Hepatocyte (in vitro differentiated cells): ENCODE results near the gene P2RY2. TPM values are rescaled to one million over a fixed set of nuclear protein-coding genes. Genes with fewer than 3 reads are reported as not detected.

Source experiments
- DNase-seq: peaks from one replicate; pipeline ENCODE4 v3.0.0-alpha.2; 2016; ENCODE audit warnings: low spot score
- H2AFZ ChIP-seq: fragments of 200-600 bp; sonication (generic); 2 replicates; pipeline ENCODE4 v1.6.0; 2016; ENCODE audit warnings: antibody characterized with exemption, mild to moderate bottlenecking
- H3K27ac ChIP-seq: fragments of 200-600 bp; sonication (generic); 2 replicates; pipeline ENCODE4 v1.5.1; 2016; ENCODE audit warnings: mild to moderate bottlenecking
- H3K27me3 ChIP-seq: fragments of 200-600 bp; sonication (generic); 2 replicates; pipeline ENCODE4 v1.6.1; 2016
- H3K36me3 ChIP-seq: fragments of 200-600 bp; sonication (generic); replicated peaks from 2 replicates; pipeline ENCODE4 v1.5.1; 2016; ENCODE audit warnings: low read depth; ENCODE audit not compliant: insufficient read depth
- H3K4me1 ChIP-seq: fragments of 200-600 bp; sonication (generic); 2 replicates; pipeline ENCODE4 v1.5.1; 2016; ENCODE audit warnings: mild to moderate bottlenecking, moderate library complexity; ENCODE audit not compliant: insufficient read depth
- H3K4me2 ChIP-seq: fragments of 200-600 bp; sonication (generic); 2 replicates; pipeline ENCODE4 v1.6.0; 2016
- H3K4me3 ChIP-seq: fragments of 200-600 bp; sonication (generic); 2 replicates; pipeline ENCODE4 v1.5.1; 2016; ENCODE audit warnings: mild to moderate bottlenecking
- H3K79me2 ChIP-seq: fragments of 200-600 bp; sonication (generic); 2 replicates; pipeline ENCODE4 v1.6.0; 2017; ENCODE audit warnings: mild to moderate bottlenecking
- H3K9me2 ChIP-seq: fragments of 200-600 bp; sonication (generic); replicated peaks from 2 replicates; pipeline ENCODE4 v1.6.0; 2017; ENCODE audit warnings: mild to moderate bottlenecking; ENCODE audit not compliant: insufficient read depth
- H3K9me3 ChIP-seq: fragments of 200-600 bp; sonication (generic); 2 replicates; pipeline ENCODE4 v1.5.1; 2016; ENCODE audit warnings: low read depth, mild to moderate bottlenecking
- H4K20me1 ChIP-seq: fragments of 200-600 bp; sonication (generic); 2 replicates; pipeline ENCODE4 v1.6.0; 2016; ENCODE audit warnings: mild to moderate bottlenecking; ENCODE audit not compliant: insufficient read depth, poor library complexity, severe bottlenecking
- CTCF ChIP-seq: fragments of 200-600 bp; sonication (generic); IDR thresholded peaks from 2 replicates; pipeline ENCODE4 v1.5.1; 2016; ENCODE audit warnings: antibody characterized with exemption, mild to moderate bottlenecking; ENCODE audit not compliant: poor library complexity
- EZH2 ChIP-seq: fragments of 200-600 bp; sonication (generic); IDR thresholded peaks from 2 replicates; pipeline ENCODE4 v1.6.1; 2016; ENCODE audit warnings: antibody characterized with exemption, mild to moderate bottlenecking, borderline replicate concordance
- EZH2phosphoT487 ChIP-seq: fragments of 200-600 bp; sonication (generic); IDR thresholded peaks from one replicate; pipeline ENCODE4 v1.6.1; 2018; ENCODE audit warnings: antibody characterized with exemption, mild to moderate bottlenecking, low read depth, moderate library complexity; ENCODE audit not compliant: unreplicated experiment, severe bottlenecking
- WGBS: methylation state at CpG from one replicate; pipeline ENCODE4 v1.1.6; 2016; ENCODE audit warnings: low lambda C conversion rate; ENCODE audit errors: missing lambda C conversion rate; 5-methylcytosine and 5-hydroxymethylcytosine counted together
- polyA plus RNA-seq: library from polyadenylated mRNA; unstranded; fragments of >200 nt; fragmentation: Nextera tagmentation; extraction: Ambion mirVana; gene quantifications from 2 replicates; pipeline ENCODE4 v1.2.1, GENCODE V29; 2016
- total RNA-seq: library from RNA; depleted of rRNA; stranded (reverse); fragments of >200 nt; gene quantifications from 2 replicates; pipeline ENCODE4 v1.2.3, GENCODE V29; 2014

Gene P2RY2
- total and polyA plus RNA-seq, 2 experiments from 2014 or later: 2.5 to 6.3 TPM

DNA sequence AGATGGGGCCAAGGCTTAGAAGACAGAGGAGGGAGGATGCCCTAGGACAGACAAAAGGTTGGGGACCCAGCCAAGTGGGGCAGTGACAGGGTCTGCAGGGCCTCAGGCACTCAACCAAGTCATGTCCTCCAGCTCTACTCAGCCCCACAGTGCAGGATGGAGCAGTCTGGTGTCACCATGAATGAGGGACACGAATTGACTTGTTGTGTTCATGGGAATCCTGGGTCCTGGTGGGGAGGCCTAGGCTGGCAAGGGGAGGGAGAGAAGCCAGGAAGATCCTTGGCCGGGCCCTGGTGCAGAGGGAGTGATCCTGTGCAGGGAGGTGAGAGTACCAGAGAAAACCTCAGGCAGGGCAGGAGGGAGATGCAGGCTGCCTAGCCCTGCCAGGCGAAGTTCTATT lies 66.0 kb downstream of the P2RY2 start:
- WGBS: 82% methylated on average over 3 of the region's 3 CpGs
- H3K27ac ChIP-seq: no peak overlapping the region

DNA sequence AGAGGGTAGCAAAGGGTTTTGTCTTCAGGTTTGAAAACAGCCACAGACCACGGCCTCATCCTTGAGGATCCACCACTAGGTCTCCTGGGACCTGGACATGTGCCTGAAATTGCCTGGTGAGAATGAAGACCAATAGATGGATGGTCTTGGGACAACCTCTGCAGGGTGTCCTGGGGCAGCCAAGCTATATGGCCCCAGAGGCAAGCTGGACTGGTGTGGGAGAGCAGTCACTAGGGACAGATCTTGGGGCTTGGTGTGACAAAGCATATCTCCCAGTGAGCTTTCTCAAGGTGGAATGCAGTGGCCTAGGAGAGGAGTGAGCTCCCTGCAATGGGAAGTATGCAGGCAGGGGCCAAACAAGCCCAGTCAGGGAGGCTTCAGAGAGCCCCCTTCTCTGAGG lies 67.6 kb downstream of the P2RY2 start:
- WGBS: 100% methylated on average over 1 of the region's 1 CpG

More for the DNA sequence above, 66.0 kb downstream of the P2RY2 start:
- no peak overlapping the region for H2AFZ ChIP-seq
- no peaks in the 10 kb centered on the region for H3K9me2 ChIP-seq
- H4K20me1 ChIP-seq: no peaks in the 10 kb centered on the region
- no peak overlapping the region for H3K4me3 ChIP-seq
- TF ChIP-seq CTCF (no peak), EZH2phosphoT487 (no peak), EZH2 (no peak)
- no peaks in the 10 kb centered on the region for H3K36me3 ChIP-seq
- no peaks in the 10 kb centered on the region for H3K9me3 ChIP-seq
- peaks cover 11% of the 10 kb centered on the region for H3K4me1 ChIP-seq
- no peaks in the 10 kb centered on the region for H3K79me2 ChIP-seq
- no peaks in the 10 kb centered on the region for H3K27me3 ChIP-seq
- DNase-seq: no peak
- no peak overlapping the region for H3K4me2 ChIP-seq

More for the DNA sequence above, 67.6 kb downstream of the P2RY2 start:
- Histone ChIP-seq H3K4me1 (peaks cover 13% of the 10 kb centered on the region), H4K20me1 (no peaks in the 10 kb centered on the region), H3K79me2 (no peaks in the 10 kb centered on the region), H3K9me3 (no peaks in the 10 kb centered on the region), H2AFZ (no peak overlapping the region), H3K4me2 (no peak overlapping the region), H3K27me3 (no peaks in the 10 kb centered on the region), H3K4me3 (no peak overlapping the region), H3K36me3 (no peaks in the 10 kb centered on the region), H3K9me2 (no peaks in the 10 kb centered on the region), H3K27ac (no peak overlapping the region)
- TF ChIP-seq EZH2: no peak
- no peak for TF ChIP-seq EZH2phosphoT487
- TF ChIP-seq CTCF: no peak
- no peak for DNase-seq

Other genes starting within 250 kb of the P2RY2 start
- 13.1 and 14.2 TPM in 2 replicates for gene FCHSD2, start 76.0 kb upstream of the P2RY2 start, total RNA-seq
- gene FCHSD2, start 76.0 kb upstream of the P2RY2 start, polyA plus RNA-seq: 9.1 and 11.0 TPM in 2 replicates
- 2.6 and 2.9 TPM in 2 replicates for gene P2RY6, start 54.1 kb downstream of the P2RY2 start, total RNA-seq
- 8.9 and 9.7 TPM in 2 replicates for gene P2RY6, start 54.1 kb downstream of the P2RY2 start, polyA plus RNA-seq
- 26.6 and 35.6 TPM in 2 replicates for gene ARHGEF17, start 90.0 kb downstream of the P2RY2 start, total RNA-seq
- gene ARHGEF17, start 90.0 kb downstream of the P2RY2 start, polyA plus RNA-seq: 30.2 and 36.2 TPM in 2 replicates
- 2.3 and 3.4 TPM in 2 replicates for gene RELT, start 158.1 kb downstream of the P2RY2 start, total RNA-seq
- 1.6 and 2.7 TPM in 2 replicates for gene RELT, start 158.1 kb downstream of the P2RY2 start, polyA plus RNA-seq